Uterus (tissue), 2 donors: ENCODE measurements around the gene BCR.

Experiments
- CTCF ChIP-seq, 4 experiments: fragments of 200-600 bp in 2 of 4; fragments of 450-650 bp in 2 of 4; sonication (generic) in 2 of 4; IDR thresholded peaks; one replicate each; pipeline ENCODE4 v1.5.1; 2016 to 2019; ENCODE audit warnings: antibody characterized with exemption in 4 of 4, mild to moderate bottlenecking in 2 of 4, moderate library complexity in 1 of 4
- POLR2A ChIP-seq, 2 donors: fragments of 450-650 bp; IDR thresholded peaks; one replicate each; pipeline ENCODE4 v1.6.1; 2016; ENCODE audit warnings: antibody characterized with exemption in 2 of 2, mild to moderate bottlenecking in 1 of 2, moderate library complexity in 1 of 2

- TF ChIP-seq CTCF (IDR thresholded peaks at IDR 0.05) (no peak), POLR2A (IDR thresholded peaks at IDR 0.05) (no peak)
Observed at GRCh38 chr22:23325183-23325582, 144.9 kb downstream of the BCR start.
